DOHH2 (cell line): ENCODE data around the gene MDM1.

ENCODE experiments used
- EZH2phosphoT487 ChIP-seq: fragments of 200-600 bp; sonication (generic); IDR thresholded peaks from 2 replicates; pipeline ENCODE4 v1.6.1; 2017; ENCODE audit warnings: borderline replicate concordance, mild to moderate bottlenecking, antibody characterized with exemption, low read length, moderate library complexity, mixed read lengths
- TF ChIP-seq, protein P1 (sequence below): fragments of 200-600 bp; sonication (generic); IDR thresholded peaks from one replicate; pipeline ENCODE4 v1.5.1; 2014; ENCODE audit warnings: antibody characterized with exemption, mild to moderate bottlenecking, low read depth, low read length; ENCODE audit not compliant: poor library complexity, severe bottlenecking

DNA sequence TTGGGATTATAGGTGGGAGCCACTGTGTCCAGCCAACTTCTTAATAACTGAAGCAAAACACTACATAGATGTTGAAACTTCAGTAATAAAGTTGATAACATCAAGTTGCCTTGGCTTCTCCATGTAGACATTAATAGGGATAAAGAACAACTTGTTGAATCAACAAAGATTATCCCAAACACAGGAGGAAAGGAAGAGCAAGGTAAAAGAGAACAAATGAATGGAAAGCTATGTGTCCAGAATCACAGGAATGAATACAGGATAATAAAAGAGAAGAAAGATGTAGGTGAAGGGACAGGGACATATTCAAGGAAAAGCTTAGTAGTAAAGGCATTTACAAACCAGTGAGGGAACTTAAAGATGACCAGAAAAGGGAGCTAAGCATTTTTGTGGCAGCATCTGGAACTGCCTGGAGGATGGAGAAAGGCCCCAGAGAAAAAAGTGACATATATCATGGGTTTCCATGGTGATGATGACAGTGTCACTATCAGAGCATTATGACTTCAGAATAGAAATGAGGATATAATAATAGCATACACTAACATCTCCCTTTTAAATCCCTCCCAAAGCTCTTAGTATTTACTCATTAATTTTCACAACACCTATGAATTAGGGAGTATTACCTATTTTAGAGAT, 24.0 kb upstream of the MDM1 start:
- TF ChIP-seq, protein P1, sequence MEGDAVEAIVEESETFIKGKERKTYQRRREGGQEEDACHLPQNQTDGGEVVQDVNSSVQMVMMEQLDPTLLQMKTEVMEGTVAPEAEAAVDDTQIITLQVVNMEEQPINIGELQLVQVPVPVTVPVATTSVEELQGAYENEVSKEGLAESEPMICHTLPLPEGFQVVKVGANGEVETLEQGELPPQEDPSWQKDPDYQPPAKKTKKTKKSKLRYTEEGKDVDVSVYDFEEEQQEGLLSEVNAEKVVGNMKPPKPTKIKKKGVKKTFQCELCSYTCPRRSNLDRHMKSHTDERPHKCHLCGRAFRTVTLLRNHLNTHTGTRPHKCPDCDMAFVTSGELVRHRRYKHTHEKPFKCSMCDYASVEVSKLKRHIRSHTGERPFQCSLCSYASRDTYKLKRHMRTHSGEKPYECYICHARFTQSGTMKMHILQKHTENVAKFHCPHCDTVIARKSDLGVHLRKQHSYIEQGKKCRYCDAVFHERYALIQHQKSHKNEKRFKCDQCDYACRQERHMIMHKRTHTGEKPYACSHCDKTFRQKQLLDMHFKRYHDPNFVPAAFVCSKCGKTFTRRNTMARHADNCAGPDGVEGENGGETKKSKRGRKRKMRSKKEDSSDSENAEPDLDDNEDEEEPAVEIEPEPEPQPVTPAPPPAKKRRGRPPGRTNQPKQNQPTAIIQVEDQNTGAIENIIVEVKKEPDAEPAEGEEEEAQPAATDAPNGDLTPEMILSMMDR, result no peak
- TF ChIP-seq EZH2phosphoT487, result no peak
